Posterior cingulate gyrus (tissue), 11 donors: ENCODE results near the gene NFKBIZ.

Experiments used
- DNase-seq, 10 donors: peaks; one replicate each; pipeline versions ENCODE4 v3.0.0 to v3.0.0-alpha.2; 2020 to 2021; ENCODE audit warnings: mixed read lengths in 3 of 10
- intact Hi-C: fragments of 100-400 bp; cut with DNase I; formaldehyde crosslinking; loops from one replicate; pipeline ENCODE4 v1.15.1; 2023

NFKBIZ gene

DNA sequence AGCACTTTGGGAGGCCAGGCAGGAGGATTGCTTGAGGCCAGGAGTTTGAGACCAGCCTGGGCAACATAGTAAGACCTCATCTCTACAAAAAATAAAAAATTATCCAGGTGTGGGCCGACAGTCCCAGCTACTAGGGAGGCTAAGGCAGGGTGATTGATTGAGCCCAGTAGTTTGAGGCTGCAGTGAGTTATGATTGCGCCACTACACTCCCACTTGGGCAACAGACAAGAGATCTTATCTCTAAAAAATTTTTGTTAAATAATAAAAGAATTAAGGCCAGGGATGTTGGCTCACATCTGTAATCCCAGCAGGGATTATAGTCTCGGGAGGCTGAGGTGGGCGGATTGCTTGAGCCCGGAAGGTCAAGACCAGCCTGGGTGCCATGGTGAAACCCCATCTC lies 25.8 kb upstream of the NFKBIZ start:
- DNase-seq, result no peak
- intact Hi-C loops, result no loop called here

GRCh38 chr3:101824702-101825101 lies 24.6 kb upstream of the NFKBIZ start:
- intact Hi-C loops, result no loop called here

DNA sequence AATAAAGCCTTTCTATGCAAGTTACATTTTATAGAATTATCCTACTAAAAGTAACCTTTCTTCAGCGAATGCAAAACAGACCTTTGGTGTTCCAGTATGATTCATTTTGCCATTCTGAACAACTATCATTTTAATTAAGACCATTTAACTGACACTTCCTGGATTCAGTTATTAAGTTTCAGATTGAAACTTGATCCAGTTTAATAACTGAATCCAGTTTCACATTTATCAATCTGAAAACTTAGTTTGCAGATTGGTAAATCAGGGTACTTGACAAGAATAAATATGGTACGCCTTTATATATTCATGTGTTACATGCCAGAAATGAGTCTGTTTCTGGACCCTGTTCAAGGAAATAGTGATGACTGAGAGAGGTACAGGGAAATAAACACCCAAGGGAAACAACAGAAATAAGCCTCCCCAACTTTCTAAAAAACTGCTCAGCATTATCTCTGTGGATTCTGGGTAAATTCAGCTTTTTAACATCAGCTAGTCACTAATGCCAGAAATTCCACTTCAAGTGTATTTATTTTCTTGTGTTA lies 23.3 kb upstream of the NFKBIZ start:
- DNase-seq, result no peak
- intact Hi-C loops, result no loop called here

More at GRCh38 chr3:101824702-101825101, 24.6 kb upstream of the NFKBIZ start:
- DNase-seq, result no peak

- peak in 8 of 10 donors; percentile 12 to 91 (median 48) for DNase-seq
- intact Hi-C loops, result no loop called here
Measured at GRCh38 chr3:101827211-101828174, 21.8 kb upstream of the NFKBIZ start.

GRCh38 chr3:101828276-101828675 lies 21.0 kb upstream of the NFKBIZ start:
- DNase-seq, result no peak
- intact Hi-C loops, result no loop called here

DNA sequence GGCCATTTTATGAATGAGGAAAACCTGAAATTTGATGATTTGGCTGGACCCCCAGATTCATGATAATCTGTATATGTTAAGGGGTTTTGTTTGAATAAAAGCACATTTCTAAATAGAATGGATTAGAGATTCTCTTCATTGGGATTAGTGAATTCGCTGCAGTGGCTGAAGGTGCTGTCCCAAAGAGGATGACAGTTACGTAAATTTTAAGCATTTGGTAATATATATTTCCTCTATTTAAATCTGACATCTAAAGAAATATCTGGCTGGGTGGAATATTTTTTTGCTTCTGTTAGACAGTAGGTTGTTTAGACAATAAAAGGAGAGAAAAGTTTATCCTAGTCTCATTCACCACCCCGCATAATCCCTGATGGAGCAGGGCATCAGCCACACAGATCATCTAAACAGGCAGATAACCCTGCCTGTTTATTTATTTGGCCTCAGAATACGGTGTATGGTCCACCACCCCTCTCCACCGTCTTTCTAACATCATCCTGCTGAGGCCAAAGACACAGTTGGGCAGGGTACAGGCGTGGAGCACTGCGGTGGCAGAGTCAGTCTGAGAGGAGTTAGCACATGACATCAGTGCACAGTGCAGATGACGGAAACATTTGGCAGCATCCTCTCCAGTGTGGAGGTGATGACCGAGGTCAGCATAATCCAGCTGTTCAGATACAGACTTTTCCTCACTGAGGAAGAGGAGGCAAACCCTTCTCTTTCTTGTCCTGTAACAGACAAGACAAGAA lies 20.4 kb upstream of the NFKBIZ start:
- peak in 3 of 10 donors; percentile 11 to 25 (median 14) for DNase-seq
- intact Hi-C loops, result no loop called here

- intact Hi-C loops, result no loop called here
- no peak for DNase-seq
Measured at GRCh38 chr3:101829437-101829830, 19.9 kb upstream of the NFKBIZ start.

GRCh38 chr3:101829874-101830273 lies 19.4 kb upstream of the NFKBIZ start:
- DNase-seq, result no peak
- intact Hi-C loops, result no loop called here

- DNase-seq, result no peak
- intact Hi-C loops, result no loop called here
Measured at GRCh38 chr3:101833446-101833974, 15.8 kb upstream of the NFKBIZ start.

- DNase-seq, result no peak
- intact Hi-C loops, result no loop called here
Measured at GRCh38 chr3:101835676-101836075, 13.6 kb upstream of the NFKBIZ start.

DNA sequence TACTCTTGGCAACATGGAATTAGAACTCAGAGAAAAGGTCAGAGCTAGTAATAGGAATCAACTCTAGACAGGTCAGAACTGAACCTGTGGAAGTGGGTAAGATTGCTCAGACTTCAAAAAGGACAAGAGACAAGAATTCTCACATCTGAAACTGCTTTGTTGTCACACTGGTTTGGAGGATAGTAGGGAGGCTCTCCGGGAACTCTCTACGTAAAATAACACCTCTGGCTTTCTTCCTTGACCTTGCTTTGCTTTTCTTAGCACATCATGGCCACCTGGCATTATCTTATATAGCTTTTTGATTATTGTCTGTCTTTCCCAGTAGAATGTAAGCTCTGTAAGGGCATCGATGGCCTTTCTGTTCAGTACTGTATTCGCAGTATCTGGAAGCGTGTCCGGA lies 13.2 kb upstream of the NFKBIZ start:
- intact Hi-C loops, result no loop called here
- no peak for DNase-seq

DNA sequence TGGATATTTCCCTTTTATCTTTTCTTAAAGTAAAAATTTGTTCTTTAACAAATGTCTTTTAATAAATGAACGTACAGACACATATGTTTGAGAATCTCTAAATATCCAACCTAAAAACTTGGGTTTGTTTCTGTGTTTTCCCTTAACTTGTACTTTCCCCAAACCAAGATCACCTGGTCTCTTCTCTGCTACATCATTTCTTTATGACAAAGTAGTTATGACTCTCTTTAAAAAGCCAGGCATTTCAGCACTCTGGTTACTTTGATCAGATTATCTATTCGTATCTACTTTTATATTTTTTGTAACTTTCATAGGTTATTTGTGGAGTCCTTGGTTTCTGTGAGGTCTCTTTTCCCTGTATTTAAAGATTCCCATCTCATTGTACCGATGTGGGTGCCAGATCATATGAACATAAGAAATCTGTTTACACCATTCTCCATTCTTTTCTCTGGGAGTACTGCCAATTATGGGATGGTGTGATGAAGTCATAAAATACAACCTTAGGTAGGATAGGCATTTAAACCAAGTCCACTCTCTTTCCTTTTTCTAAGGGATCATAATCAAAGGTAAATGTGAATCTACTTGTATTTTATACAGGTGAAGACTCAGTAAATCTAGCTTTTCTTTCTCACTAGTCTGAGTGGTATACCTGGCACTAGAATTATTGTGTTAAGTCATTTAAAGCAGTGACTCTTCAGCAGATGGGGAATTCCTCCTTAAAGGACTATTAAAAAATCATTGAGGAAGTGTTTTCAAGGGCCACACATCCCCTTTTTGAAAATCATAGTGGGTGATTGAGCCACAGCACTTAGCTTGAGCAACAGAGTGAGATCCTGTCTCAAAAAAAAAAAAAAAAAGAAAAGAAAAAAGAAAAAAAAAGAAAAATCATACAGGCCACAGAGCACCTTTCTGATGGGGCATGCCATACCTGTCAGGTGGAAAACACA lies 12.4 kb upstream of the NFKBIZ start:
- intact Hi-C loops, result no loop called here
- no peak for DNase-seq

GRCh38 chr3:101838691-101839090 lies 10.6 kb upstream of the NFKBIZ start:
- intact Hi-C loops, result no loop called here
- DNase-seq, result no peak

DNA sequence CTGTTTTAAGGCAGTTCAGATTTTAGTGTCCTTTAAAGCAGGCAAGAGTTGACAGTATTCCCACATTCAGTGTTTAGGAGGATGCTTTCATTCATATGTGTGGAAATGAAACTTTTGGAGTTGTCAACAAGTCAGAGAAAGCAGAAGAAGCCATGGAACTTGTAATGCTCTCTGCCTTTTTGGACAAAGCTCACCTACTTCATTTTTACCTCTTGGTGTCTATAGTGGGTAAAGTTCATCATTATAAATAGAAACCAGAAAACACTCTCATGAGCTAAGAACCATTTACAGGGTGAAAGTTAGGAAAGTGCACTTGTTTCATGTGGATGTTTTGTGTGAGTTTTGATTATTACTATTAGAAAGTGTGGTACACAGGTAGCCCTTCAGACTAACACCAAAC lies 9.2 kb upstream of the NFKBIZ start:
- intact Hi-C loops, result no loop called here

DNA sequence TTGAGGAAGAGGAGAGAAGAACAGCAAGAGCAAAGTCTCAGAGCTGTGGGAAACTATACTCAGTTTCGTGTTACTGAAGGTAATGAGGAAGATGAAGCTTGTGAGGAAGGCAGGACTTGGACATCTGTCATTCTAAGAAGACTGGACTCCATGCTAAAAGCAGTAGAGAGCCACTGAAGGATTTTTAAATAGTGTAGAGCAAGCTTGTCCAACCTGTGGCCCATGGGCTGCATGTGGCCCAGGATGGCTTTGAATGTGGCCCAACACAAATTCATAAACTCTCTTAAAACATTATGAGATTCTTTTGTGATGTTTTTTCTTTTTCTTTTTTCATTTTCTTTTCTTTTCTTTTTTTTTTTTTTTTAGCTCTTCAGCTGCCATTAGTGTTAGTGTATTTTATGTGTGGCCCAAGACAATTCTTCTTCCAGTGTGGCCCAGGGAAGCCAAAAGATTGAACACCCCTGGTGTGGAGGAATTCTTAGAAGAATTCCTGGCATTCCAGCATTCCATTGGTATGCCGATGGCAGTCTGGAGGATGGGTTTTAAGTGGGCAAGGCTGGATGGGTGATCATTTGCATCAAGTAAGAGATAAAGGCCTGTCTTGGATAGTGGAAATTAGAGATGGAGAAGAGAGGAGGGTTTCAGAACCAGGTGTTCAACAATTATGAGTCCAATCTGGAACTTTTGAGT lies 6.9 kb upstream of the NFKBIZ start:
- no peak for DNase-seq
- intact Hi-C loops, result no loop called here

More for the DNA sequence above, 9.2 kb upstream of the NFKBIZ start:
- DNase-seq, result no peak

DNA sequence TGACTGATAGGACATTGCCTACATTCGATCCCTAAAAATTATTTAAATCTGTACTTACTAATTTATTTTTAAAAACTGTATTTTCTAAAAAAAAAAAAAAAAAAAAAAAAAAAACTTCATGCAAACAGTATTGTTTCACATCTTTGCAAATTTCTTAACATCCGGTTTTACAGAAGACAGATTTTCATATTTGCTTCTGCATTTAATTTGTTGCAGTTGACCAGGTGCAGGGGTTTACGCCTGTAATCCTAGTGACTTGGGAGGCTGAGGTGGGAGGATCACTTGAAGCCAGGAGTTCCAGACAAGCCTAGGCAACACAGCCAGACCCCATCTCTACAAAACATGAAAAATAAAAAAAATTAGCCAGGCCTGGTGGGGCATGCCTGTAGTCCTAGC lies 6.4 kb upstream of the NFKBIZ start:
- intact Hi-C loops, result no loop called here
- DNase-seq, result no peak

DNA sequence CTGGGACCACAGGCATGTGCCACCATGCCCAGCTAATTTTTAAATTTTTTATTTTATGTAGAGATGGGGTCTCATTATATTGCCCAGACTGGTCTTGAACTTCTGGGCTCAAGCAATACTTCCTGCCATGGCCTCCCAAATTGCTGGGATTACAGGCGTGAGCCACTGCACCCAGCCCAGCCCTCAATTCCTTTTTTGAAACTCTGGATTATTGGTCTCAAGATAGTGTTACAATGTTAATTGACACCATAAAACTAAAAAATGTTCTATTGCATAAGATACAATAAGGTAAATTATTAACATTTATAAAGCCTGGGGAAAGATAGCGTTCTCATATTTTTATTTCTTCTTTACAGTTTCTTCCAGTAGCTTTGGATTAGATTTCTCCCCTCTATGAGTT lies 3.9 kb upstream of the NFKBIZ start:
- intact Hi-C loops, result no loop called here
- DNase-seq, result no peak

DNA sequence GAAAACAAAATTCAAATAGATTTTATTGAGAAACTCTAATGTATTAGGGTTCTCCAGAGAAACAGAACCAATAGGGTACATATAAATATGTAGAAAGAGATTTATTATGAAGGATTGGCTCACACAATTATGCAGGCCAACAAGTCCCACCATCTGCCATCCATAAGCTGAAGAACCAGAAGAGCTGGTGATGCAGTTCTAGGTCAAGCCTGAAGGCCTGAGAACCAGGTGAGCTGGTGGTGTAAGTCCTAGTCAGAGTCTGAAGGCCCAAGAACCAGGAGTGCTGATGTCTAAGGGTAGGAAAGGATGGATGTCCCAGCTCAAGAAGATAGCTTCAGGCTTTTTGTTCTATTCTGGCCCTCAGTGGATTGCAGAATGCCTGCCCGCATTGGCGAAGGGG lies 2.6 kb upstream of the NFKBIZ start:
- intact Hi-C loops, result no loop called here
- no peak for DNase-seq

GRCh38 chr3:101847328-101847727 lies 2.0 kb upstream of the NFKBIZ start:
- intact Hi-C loops, result no loop called here
- no peak for DNase-seq
